Endothelial cell of umbilical vein (primary cell): ENCODE measurements around the gene EXOC6. TPM values are rescaled to one million over a fixed set of nuclear protein-coding genes. Genes with fewer than 3 reads are reported as not detected.

Experiments
- BruUV-seq: library from RNA; stranded (reverse); fragments of 400-500 nt; replicated peaks from 2 replicates; lab custom pipeline; 2021; lab: Mats Ljungman, UMichigan
- CTCF ChIA-PET: fragments of 300-600, 350-600 bp; sonication (Branson Sonifier 250); formaldehyde crosslinking; loops from one replicate; lab custom pipeline; 2021; ENCODE audit warnings: antibody characterized with exemption, inconsistent platforms; lab: Charles Lee
- POLR2A ChIA-PET: fragments of 300-600, 350-600 bp; sonication (Branson Sonifier 250); formaldehyde crosslinking; loops from one replicate; lab custom pipeline; 2021; ENCODE audit warnings: antibody characterized with exemption, inconsistent platforms; lab: Charles Lee
- DNase-seq: peaks from one replicate; pipeline ENCODE4 v3.0.0-alpha.2; 2011; ENCODE audit warnings: low read depth, low spot score
- FAIRE-seq: peaks from 2 replicates; lab custom pipeline; 2011; peaks lifted over from hg19 to GRCh38; lab: Jason Lieb, UNC
- H2AFZ ChIP-seq: 2 replicates; pipeline ENCODE4 v1.6.0; 2012; ENCODE audit warnings: low read depth, low read length, control low read depth, inconsistent platforms
- H3K27ac ChIP-seq: 2 replicates; pipeline ENCODE4 v1.5.1; 2011; ENCODE audit warnings: low read depth, mild to moderate bottlenecking, control low read depth, low read length, moderate library complexity; ENCODE audit not compliant: insufficient read depth
- H3K27me3 ChIP-seq, 2 experiments: 2 replicates each; pipeline versions ENCODE4 v1.6.0 to v1.6.1; 2011; ENCODE audit warnings: low read length in 2 of 2, mixed read lengths in 1 of 2; ENCODE audit not compliant: control insufficient read depth in 2 of 2, insufficient read depth in 2 of 2
- H3K36me3 ChIP-seq, 2 experiments: 2 replicates in 1 of 2; 3 replicates in 1 of 2; pipeline ENCODE4 v1.5.1; 2011; ENCODE audit warnings: low read length in 2 of 2, mild to moderate bottlenecking in 1 of 2, moderate library complexity in 1 of 2; ENCODE audit not compliant: control insufficient read depth in 2 of 2, insufficient read depth in 2 of 2; ENCODE audit errors: extremely low read depth in 1 of 2
- H3K4me1 ChIP-seq: 3 replicates; pipeline ENCODE4 v1.5.1; 2011; ENCODE audit warnings: mild to moderate bottlenecking, low read length; ENCODE audit not compliant: control insufficient read depth, insufficient read depth; ENCODE audit errors: extremely low read depth
- H3K4me2 ChIP-seq: 2 replicates; pipeline ENCODE4 v1.6.1; 2011; ENCODE audit warnings: low read length, control low read depth, mixed read lengths; ENCODE audit not compliant: insufficient read depth
- H3K4me3 ChIP-seq, 3 experiments: fragments of 200-600 bp in 1 of 3; sonication (generic), shearing (Covaris generic) in 1 of 3; replicated peaks in 1 of 3; 2 replicates each; pipeline ENCODE4 v1.5.1; 2011 to 2016; ENCODE audit warnings: control low read depth in 3 of 3, low read length in 3 of 3, mild to moderate bottlenecking in 2 of 3, inconsistent platforms in 1 of 3, low read depth in 1 of 3, moderate library complexity in 1 of 3; ENCODE audit not compliant: insufficient read depth in 1 of 3
- H3K79me2 ChIP-seq: 2 replicates; pipeline ENCODE4 v1.6.0; 2012; ENCODE audit warnings: low read length, inconsistent platforms; ENCODE audit not compliant: control insufficient read depth, insufficient read depth
- H3K9ac ChIP-seq: replicated peaks from 2 replicates; pipeline ENCODE3; 2011; ENCODE audit warnings: low read length, control low read depth; ENCODE audit not compliant: insufficient read depth; ENCODE audit errors: extremely low read depth
- H3K9me1 ChIP-seq: replicated peaks from 3 replicates; pipeline ENCODE4 v1.6.0; 2011; ENCODE audit warnings: mild to moderate bottlenecking, low read length; ENCODE audit not compliant: control insufficient read depth, insufficient read depth; ENCODE audit errors: extremely low read depth
- H3K9me3 ChIP-seq: replicated peaks from 2 replicates; pipeline ENCODE4 v1.5.1; 2012; ENCODE audit warnings: low read length, inconsistent platforms; ENCODE audit not compliant: control insufficient read depth, insufficient read depth
- H4K20me1 ChIP-seq: replicated peaks from 2 replicates; pipeline ENCODE3; 2011; ENCODE audit warnings: mild to moderate bottlenecking, low read length; ENCODE audit not compliant: control insufficient read depth, insufficient read depth; ENCODE audit errors: extremely low read depth
- CTCF ChIP-seq, 2 donors: IDR thresholded peaks; 1 replicate in 1 of 2; 2 replicates in 1 of 2; pipeline ENCODE4 v1.5.1; 2011; ENCODE audit warnings: low read length in 2 of 2, mild to moderate bottlenecking in 2 of 2, moderate library complexity in 2 of 2, control low read depth in 1 of 2, inconsistent platforms in 1 of 2, low read depth in 1 of 2; ENCODE audit not compliant: insufficient read depth in 1 of 2; ENCODE audit errors: extremely low read depth in 1 of 2
- EZH2 ChIP-seq: IDR thresholded peaks from 2 replicates; pipeline ENCODE4 v1.6.1; 2012; ENCODE audit warnings: borderline replicate concordance, low read depth, mild to moderate bottlenecking, moderate library complexity, low read length, inconsistent platforms; ENCODE audit not compliant: severe bottlenecking
- FOS ChIP-seq: IDR thresholded peaks from 2 replicates; pipeline ENCODE4 v1.6.1; 2011; ENCODE audit warnings: mild to moderate bottlenecking, low read length, moderate library complexity, borderline replicate concordance; ENCODE audit not compliant: insufficient read depth
- JUN ChIP-seq: IDR thresholded peaks from 2 replicates; pipeline ENCODE4 v1.6.1; 2011; ENCODE audit warnings: borderline replicate concordance, low read depth; ENCODE audit not compliant: insufficient read length, insufficient read depth
- MAX ChIP-seq: IDR thresholded peaks from 2 replicates; pipeline ENCODE4 v1.6.1; 2011; ENCODE audit not compliant: insufficient read depth, insufficient read length
- MYC ChIP-seq: IDR thresholded peaks from one replicate; pipeline ENCODE4 v1.6.1; 2011; ENCODE audit warnings: mild to moderate bottlenecking, low read depth, low read length
- POLR2A ChIP-seq: IDR thresholded peaks from 2 replicates; pipeline ENCODE4 v1.6.1; 2012; ENCODE audit warnings: low read depth, mild to moderate bottlenecking, control low read depth, low read length
- POLR2AphosphoS5 ChIP-seq: IDR thresholded peaks from 2 replicates; pipeline ENCODE4 v1.6.1; 2012; ENCODE audit warnings: low read depth, mild to moderate bottlenecking, control low read depth, low read length, moderate library complexity; ENCODE audit not compliant: insufficient read depth
- dilution Hi-C: fragments of 300-500 bp; cut with MboI; formaldehyde crosslinking; loops from one replicate; pipeline ENCODE4 v1.15.0; 2019; ENCODE audit warnings: low sequenced_read_pairs; ENCODE audit not compliant: extremely low pct_ligation_motif_present
- intact Hi-C: fragments of 100-400 bp; cut with micrococcal nuclease; formaldehyde crosslinking; loops from one replicate; pipeline ENCODE4 v1.10.0; 2022
- polyA plus RNA-seq, 4 experiments: library from polyadenylated mRNA; depleted of rRNA in 3 of 4; stranded (reverse) in 3 of 4; unstranded in 1 of 4; fragments of >200 nt; gene quantifications; 2 replicates each; pipeline versions ENCODE4 v1.2.1 to v1.2.3, GENCODE V29; 2011 to 2012; ENCODE audit warnings: missing spikeins in 1 of 4
- total RNA-seq: library from RNA; stranded (reverse); gene quantifications from 2 replicates; pipeline ENCODE4 v1.2.3, GENCODE V29; 2021

The EXOC6 gene
- total and polyA plus RNA-seq, 2 donors (not counting 3 experiments of a cell fraction or from before 2014, with no cell fraction given) = 72.6 to 108 TPM

GRCh38 chr10:92915892-92916291 lies 67.6 kb downstream of the EXOC6 start:
- Histone ChIP-seq H3K9me1 (no peaks in the 10 kb centered on the region), H3K9ac (no peak overlapping the region), H3K4me2 (no peak overlapping the region), H3K27me3 (no peaks in the 10 kb centered on the region), H3K27ac (no peak overlapping the region), H2AFZ (no peak overlapping the region), H3K4me3 (no peak overlapping the region), H3K4me1 (no peaks in the 10 kb centered on the region), H3K9me3 (no peaks in the 10 kb centered on the region), H3K36me3 (peaks cover 12 to 16% of the 10 kb centered on the region in 2 experiments), H3K79me2 (no peaks in the 10 kb centered on the region), H4K20me1 (no peaks in the 10 kb centered on the region)
- ChIA-PET CTCF (interaction anchor here (1.5 kb wide), 1 partner anchor 9 kb away, joined by 4 read pairs; no protein-coding TSS in a partner anchor), POLR2A (no interaction called here)
- dilution Hi-C loops = no loop called here
- intact Hi-C loops = no loop called here
- TF ChIP-seq CTCF (IDR thresholded peaks at IDR 0.05; ENCODE audit: extremely low read depth in 1 of 2, insufficient read depth in 1 of 2, low read depth in 1 of 2, low read length in 2 of 2) (no peak), MAX (no peak), POLR2A (no peak), FOS (no peak), MYC (no peak), JUN (no peak), EZH2 (no peak), POLR2AphosphoS5 (no peak)
- FAIRE-seq = no peak
- no TSS peak for BruUV-seq
- no peak for DNase-seq
